Astrocyte of the hippocampus (primary cell): ENCODE data around the gene NKIRAS1.

Experiments
- DNase-seq: peaks from one replicate; pipeline ENCODE4 v3.0.0; 2011; ENCODE audit warnings: low read depth, low spot score

NKIRAS1 gene

GRCh38 chr3:23916886-23917678 lies at the start of gene NKIRAS1, which contains the start of gene RPL15:
NKIRAS1 (minus strand) TSS chr3:23916990; CDS start chr3:23910904, 6,086 bp downstream.
RPL15 (plus strand) TSS chr3:23917132; CDS start chr3:23917860, 728 bp downstream.
- peak; percentile 99 for DNase-seq

- peak; percentile 41 for DNase-seq
Observed at GRCh38 chr3:23966328-23966727, 49.5 kb upstream of the NKIRAS1 start.

- DNase-seq, result no peak
Observed at GRCh38 chr3:23964537-23965235, 47.9 kb upstream of the NKIRAS1 start.

- DNase-seq, result no peak
Observed at GRCh38 chr3:23961913-23962312, 45.1 kb upstream of the NKIRAS1 start.

- DNase-seq, result no peak
Observed at GRCh38 chr3:23961066-23961465, 44.3 kb upstream of the NKIRAS1 start.

- DNase-seq, result no peak
Observed at GRCh38 chr3:23960649-23961048, 43.9 kb upstream of the NKIRAS1 start.

GRCh38 chr3:23959135-23959900 lies 42.5 kb upstream of the NKIRAS1 start:
- peak; percentile 76 for DNase-seq

DNA sequence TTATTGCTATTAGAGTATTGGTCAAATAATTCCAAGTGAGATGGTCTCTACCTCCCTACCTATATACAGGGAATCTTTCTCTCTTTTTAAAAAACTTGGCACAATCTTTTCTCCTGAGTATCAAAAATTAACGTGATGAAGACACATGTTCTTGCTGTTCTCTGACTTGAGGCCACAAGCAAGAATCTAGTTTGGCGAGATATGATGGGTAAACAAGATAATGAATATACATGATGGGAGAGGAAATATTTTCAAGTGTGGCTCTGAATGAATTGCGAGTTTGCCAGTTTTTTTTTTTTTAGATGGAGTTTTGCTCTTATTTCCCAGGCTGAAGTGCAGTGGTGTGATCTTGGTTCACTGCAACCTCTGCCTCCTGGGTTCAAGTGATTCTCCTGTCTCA lies 39.9 kb upstream of the NKIRAS1 start:
- no peak for DNase-seq

- DNase-seq, result no peak
Observed at GRCh38 chr3:23954144-23954543, 37.4 kb upstream of the NKIRAS1 start.

DNA sequence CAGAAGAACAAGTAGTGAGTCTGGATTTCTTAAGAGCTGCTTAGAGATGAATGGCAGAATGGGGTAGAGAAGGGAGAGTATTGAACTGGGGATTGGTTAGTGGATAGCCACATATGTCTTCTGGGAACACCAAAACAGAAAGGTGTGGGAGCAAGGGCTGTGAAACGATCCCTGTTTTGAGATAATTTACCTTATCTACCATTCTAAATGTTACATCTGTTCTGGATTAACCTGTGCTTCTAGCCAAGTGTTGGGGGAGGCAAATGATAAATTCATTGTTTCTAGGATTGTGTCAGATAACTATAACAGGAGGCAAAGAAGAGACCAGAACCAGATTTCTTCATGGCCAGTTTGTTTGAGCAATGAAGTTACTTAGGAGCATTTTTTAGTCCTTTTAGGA lies 36.7 kb upstream of the NKIRAS1 start:
- DNase-seq, result no peak

DNA sequence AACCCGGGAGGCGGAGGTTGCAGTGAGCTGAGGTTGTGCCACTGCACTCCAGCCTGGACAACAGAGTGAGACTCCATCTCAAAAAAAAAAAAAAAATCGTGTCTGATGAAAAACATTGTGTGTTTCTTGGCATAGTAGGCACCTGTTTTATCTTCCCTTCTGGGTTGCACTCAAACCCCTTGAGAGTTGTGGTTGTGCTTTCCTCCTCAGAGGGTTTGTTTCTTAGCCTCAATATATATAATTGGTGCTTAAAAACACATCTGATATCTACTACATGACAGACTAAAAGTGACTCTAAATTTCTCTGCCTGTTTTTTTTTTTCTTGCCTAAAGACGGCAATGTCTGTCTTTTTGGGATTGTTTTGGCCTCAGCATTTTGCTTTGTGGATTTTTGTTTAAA lies 35.9 kb upstream of the NKIRAS1 start:
- no peak for DNase-seq

GRCh38 chr3:23950293-23950692 lies 33.5 kb upstream of the NKIRAS1 start:
- no peak for DNase-seq

GRCh38 chr3:23949784-23950183 lies 33.0 kb upstream of the NKIRAS1 start:
- peak; percentile 52 for DNase-seq

- no peak for DNase-seq
Observed at GRCh38 chr3:23948761-23949160, 32.0 kb upstream of the NKIRAS1 start.

DNA sequence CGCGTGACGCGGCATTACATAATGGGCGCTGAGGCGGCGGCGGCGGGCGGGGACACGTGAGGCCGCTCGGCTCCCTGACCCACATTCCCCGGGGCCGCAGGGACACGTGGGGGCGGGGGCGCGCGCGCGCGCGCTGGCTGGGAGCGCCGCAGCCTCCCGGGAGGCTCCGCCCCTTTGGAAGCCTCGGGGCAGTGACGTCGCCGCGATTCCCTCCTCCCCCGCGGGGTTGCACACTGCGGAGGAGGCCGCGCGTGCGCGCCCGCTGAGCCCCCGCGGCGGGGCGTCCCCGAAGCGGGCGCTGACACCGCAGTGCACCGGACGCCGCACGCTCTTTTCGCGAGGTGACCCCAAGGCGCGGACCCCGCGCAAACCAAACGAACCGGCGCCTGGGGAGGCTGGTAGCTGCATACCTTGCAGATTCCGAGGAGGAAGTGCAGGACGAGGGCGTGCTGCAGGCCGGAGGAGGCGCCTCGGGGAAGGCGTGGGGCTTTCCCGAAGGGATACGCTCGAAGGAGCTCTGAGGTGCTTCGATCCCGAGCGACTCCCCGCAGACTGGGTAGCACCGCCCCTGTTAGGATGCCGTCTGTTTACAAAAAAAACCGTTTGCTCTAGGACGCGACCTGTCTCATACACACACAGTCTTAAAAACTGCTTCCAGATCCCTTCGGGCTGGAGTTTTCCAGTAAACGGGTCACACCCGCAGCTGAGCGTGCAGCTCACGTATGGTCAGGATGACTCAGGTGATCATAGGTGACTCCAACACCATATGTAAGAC lies 29.3 kb upstream of the NKIRAS1 start:
- peak; percentile 99 for DNase-seq

DNA sequence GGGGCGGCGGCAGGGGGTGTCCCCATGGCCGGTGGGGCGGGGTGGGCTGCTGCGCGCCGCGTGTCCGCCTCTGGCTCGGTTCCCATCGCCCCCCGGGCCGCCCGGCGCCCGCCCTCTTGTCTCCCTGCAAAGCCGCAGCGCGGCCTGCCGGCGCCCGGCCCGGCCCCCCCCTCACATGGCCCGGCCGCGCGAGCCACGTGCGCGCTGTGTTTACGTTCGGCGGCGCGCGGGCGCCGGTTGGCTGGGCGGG lies 28.8 kb upstream of the NKIRAS1 start:
- DNase-seq, result no peak

GRCh38 chr3:23944861-23945662 lies 28.3 kb upstream of the NKIRAS1 start, which contains the start of gene NR1D2:
NR1D2 (plus strand) TSS chr3:23945286; CDS start chr3:23945579, 293 bp downstream.
- peak; percentile 94 for DNase-seq

DNA sequence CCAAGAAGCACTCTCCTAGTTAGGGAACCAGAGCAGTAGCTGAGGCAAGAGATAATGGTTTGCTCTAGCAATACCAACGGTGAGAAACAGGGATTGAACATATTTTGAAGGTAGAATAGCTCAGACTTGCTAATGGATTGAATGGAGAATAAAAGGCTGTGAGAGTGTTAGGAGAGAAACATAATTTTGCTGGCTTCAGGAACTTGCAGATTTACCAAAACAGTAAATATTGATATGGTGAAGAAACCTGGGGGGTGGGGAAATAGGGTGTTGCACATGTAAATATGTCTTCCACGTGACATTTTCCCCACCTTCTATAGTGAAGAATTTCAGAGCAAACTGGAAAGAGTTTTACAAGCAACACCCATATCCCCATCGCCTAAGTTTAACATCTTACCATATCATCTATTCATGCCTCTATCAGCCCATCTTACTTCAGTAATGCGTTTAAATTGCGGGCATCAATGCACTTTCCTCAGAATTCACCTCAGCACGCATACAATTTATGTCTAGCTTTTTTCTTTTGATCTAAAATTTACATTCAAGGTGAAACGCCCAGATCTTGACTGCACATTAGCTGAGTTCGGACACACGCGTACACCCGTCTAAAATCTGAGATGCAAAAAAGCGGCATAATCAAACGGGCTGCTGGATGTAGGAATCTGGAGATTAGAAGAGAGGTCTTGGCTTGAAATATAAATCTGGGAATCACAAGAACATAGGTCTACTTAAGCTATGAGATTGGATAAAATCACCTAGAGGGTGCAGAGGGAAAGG lies 27.4 kb upstream of the NKIRAS1 start:
- DNase-seq, result peak; percentile 24

GRCh38 chr3:23942546-23942945 lies 25.8 kb upstream of the NKIRAS1 start:
- DNase-seq, result no peak

GRCh38 chr3:23941440-23941839 lies 24.6 kb upstream of the NKIRAS1 start:
- DNase-seq, result no peak
